ENCODE data around the gene LYVE1.
A peak's percentile ranks its signal among the peaks of the same experiment; 100 is the strongest.

Gene LYVE1

GRCh38 chr11:10526974-10527918 lies 41.2 kb downstream of the LYVE1 start:
- DNase-seq = peak in 13 of 56 donors; percentile 7 to 54 (median 32)

- DNase-seq = no peak
Measured at GRCh38 chr11:10524471-10524870, 44.0 kb downstream of the LYVE1 start.

- DNase-seq = peak in 1 of 56 donors; percentile 12
Measured at GRCh38 chr11:10522921-10523320, 45.5 kb downstream of the LYVE1 start.

GRCh38 chr11:10522276-10522675 lies 46.2 kb downstream of the LYVE1 start:
- no peak for DNase-seq

- DNase-seq = no peak
Measured at GRCh38 chr11:10520562-10520961, 47.9 kb downstream of the LYVE1 start.

- no peak for DNase-seq
Measured at GRCh38 chr11:10519630-10520029, 48.8 kb downstream of the LYVE1 start.

GRCh38 chr11:10518891-10519290 lies 49.6 kb downstream of the LYVE1 start:
- DNase-seq = no peak

- DNase-seq = no peak
Measured at GRCh38 chr11:10518123-10518522, 50.3 kb downstream of the LYVE1 start.

- no peak for DNase-seq
Measured at GRCh38 chr11:10515418-10515817, 53.0 kb downstream of the LYVE1 start.

GRCh38 chr11:10514709-10515108 lies 53.8 kb downstream of the LYVE1 start:
- no peak for DNase-seq

GRCh38 chr11:10514202-10514601 lies 54.3 kb downstream of the LYVE1 start:
- DNase-seq = no peak

GRCh38 chr11:10511181-10511621 lies 57.3 kb downstream of the LYVE1 start:
- DNase-seq = no peak
